ENCODE data around the gene IGF1R.

The IGF1R gene

GRCh38 chr15:98745650-98746374 is 97.5 kb downstream of the IGF1R start:
- no peak for DNase-seq (ENCODE audit: low read depth)

- DNase-seq (ENCODE audit: low read depth), result no peak
Observed at GRCh38 chr15:98746375-98747155, 98.2 kb downstream of the IGF1R start.

GRCh38 chr15:98751767-98752166 is 103.4 kb downstream of the IGF1R start:
- DNase-seq (ENCODE audit: low read depth), result no peak

GRCh38 chr15:98753726-98754656 is 105.7 kb downstream of the IGF1R start:
- no peak for DNase-seq (ENCODE audit: low read depth)

GRCh38 chr15:98754657-98755022 is 106.3 kb downstream of the IGF1R start:
- no peak for DNase-seq (ENCODE audit: low read depth)

- no peak for DNase-seq (ENCODE audit: low read depth)
Observed at GRCh38 chr15:98755138-98755537, 106.8 kb downstream of the IGF1R start.

- DNase-seq (ENCODE audit: low read depth), result no peak
Observed at GRCh38 chr15:98755781-98756180, 107.4 kb downstream of the IGF1R start.

- DNase-seq (ENCODE audit: low read depth), result no peak
Observed at GRCh38 chr15:98758224-98758623, 109.9 kb downstream of the IGF1R start.

- no peak for DNase-seq (ENCODE audit: low read depth)
Observed at GRCh38 chr15:98759277-98759676, 110.9 kb downstream of the IGF1R start.

- DNase-seq (ENCODE audit: low read depth), result no peak
Observed at GRCh38 chr15:98760112-98760826, 111.9 kb downstream of the IGF1R start.

GRCh38 chr15:98760975-98761374 is 112.6 kb downstream of the IGF1R start:
- DNase-seq (ENCODE audit: low read depth), result no peak

- no peak for DNase-seq (ENCODE audit: low read depth)
Observed at GRCh38 chr15:98763179-98763578, 114.8 kb downstream of the IGF1R start.

- DNase-seq (ENCODE audit: low read depth), result no peak
Observed at GRCh38 chr15:98764291-98764690, 116.0 kb downstream of the IGF1R start.

- DNase-seq (ENCODE audit: low read depth), result no peak
Observed at GRCh38 chr15:98765610-98766009, 117.3 kb downstream of the IGF1R start.

- no peak for DNase-seq (ENCODE audit: low read depth)
Observed at GRCh38 chr15:98767692-98768091, 119.4 kb downstream of the IGF1R start.

GRCh38 chr15:98769867-98770266 is 121.5 kb downstream of the IGF1R start:
- no peak for DNase-seq (ENCODE audit: low read depth)

- DNase-seq (ENCODE audit: low read depth), result no peak
Observed at GRCh38 chr15:98770984-98771383, 122.6 kb downstream of the IGF1R start.

- no peak for DNase-seq (ENCODE audit: low read depth)
Observed at GRCh38 chr15:98771541-98771940, 123.2 kb downstream of the IGF1R start.

GRCh38 chr15:98772895-98773294 is 124.6 kb downstream of the IGF1R start:
- DNase-seq (ENCODE audit: low read depth), result no peak

- DNase-seq (ENCODE audit: low read depth), result no peak
Observed at GRCh38 chr15:98773616-98774015, 125.3 kb downstream of the IGF1R start.

- no peak for DNase-seq (ENCODE audit: low read depth)
Observed at GRCh38 chr15:98774756-98775497, 126.6 kb downstream of the IGF1R start.
